Measurements from ENCODE around the gene PYROXD2.
"Not testable (repeated sequence)": the region's sequence is repeated elsewhere in the genome, so short reads cannot be mapped to it uniquely, and the experiment has no call there.

PYROXD2 gene

GRCh38 chr10:98389398-98389797 is 25.6 kb downstream of the PYROXD2 start:
- no peak for DNase-seq

DNA sequence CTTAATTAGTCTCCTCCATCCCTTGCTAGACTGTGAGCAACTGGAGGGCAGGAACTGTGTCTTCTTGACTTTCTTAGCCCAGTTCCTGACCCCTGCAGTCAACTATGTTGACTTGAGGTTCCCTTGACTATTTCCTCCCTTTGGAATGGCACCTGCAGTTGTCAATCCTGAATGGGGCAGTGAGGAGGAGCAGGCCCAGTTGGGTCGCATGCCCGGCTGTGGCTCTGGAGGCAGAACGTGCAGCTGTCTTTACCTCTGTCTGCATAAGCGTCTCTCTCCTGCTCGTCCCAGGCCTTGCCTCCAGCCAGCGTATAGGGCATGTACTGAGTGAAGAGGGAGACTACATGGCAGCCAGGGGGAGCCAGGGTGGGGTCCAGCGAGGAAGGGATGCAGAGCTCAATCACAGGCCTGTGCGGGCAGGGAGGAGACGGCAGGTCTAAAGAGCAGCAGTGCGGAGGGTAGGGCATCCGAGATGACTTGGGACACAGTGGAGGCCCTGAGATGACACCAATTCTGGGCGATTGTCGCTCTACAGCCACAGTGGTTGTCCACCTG is 26.8 kb downstream of the PYROXD2 start:
- no peak for DNase-seq

DNA sequence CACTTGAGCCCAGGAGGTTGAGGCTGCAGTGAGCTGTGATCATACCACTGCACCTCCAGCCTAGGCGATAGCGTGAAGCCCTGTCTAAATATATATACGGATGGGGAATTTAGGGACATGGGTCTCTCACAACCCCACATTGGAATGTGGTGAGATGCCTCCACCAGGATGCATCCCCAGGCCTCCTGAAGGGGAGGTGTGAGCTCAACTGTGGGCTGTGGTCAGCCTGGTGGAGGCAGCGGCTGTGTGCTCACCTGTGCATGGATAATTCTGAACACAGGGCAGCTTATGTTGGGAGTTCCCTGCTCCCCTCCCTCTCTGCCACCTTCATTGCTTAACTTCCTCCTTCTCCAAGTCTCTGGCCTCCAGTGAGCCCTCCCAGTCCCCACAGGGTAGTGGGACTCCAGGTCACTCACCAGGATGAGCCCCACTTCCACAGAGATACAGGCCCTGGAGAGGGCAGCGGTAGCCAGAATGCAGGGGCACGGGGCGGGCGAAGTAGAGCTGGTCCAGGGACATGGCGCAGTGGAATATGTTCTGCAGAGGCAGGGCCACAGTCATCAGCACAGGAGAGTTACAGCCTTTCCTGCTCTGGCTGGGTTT is 30.4 kb downstream of the PYROXD2 start:
- DNase-seq: no peak

DNA sequence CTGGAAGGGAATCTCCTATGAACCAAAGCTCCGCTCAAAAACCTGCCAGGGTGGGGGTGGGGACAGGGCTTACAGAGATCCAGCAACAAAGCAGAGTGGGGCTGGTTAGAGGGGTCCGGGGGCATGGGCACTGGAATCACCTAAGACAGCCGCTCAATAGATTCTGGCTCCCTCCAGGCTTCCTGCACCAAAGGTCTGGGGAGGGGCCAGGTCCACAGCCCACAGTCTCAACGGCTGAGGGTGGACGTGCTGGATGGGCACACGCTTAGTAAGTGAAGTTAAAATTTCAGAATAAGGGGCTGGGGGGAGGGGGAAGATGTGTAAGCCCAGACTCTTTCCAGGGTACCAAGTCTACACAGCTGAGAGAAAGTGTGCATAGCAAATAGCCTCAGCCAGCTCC is 31.1 kb downstream of the PYROXD2 start:
- no peak for DNase-seq

DNA sequence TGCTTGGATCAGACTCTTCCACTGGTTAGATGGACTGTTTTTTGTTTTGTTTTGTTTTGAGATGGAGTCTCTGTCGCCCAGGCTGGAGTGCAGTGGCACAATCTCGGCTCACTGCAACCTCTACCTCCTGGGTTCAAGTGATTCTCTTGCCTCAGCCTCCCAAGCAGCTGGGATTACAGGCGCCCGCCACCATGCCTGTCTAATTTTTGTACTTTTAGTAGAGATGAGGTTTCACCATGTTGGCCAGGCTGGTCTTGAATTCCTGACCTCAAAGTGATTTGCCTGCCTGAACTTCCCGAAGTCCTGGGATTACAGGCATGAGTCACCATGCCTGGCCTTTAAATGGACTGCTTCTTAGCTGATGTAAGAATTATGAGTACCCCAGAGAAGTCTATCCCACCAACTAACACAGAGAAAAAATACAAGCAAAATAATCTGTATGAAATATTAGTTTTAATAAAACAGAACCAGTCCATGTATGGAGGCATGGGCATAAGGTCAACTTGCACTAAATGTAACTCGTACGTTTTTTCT is 31.8 kb downstream of the PYROXD2 start:
- not testable (repeated sequence) for DNase-seq

DNA sequence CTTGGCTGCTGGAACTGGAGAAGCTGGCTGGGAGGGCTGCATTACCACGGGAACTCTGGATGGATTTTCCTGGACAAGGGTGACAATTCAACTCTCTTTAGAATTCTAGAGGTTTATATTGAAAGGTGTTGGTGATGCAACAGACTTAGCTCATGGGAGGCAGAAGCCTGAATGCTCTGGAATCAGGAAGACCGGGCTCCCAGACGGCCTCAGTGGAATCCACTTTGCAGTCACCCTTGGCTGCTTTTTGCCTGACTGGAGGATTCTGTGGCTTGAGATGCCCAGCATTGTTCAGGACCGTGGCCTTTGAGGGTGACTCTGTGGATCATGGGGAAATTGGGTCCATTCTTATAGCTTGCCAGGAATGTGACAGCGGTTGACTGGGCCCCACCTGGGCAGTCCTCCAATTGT is 32.3 kb downstream of the PYROXD2 start:
- no peak for DNase-seq

- DNase-seq: no peak
These were observed 34.3 kb downstream of the PYROXD2 start for GRCh38 chr10:98380493-98381339.

DNA sequence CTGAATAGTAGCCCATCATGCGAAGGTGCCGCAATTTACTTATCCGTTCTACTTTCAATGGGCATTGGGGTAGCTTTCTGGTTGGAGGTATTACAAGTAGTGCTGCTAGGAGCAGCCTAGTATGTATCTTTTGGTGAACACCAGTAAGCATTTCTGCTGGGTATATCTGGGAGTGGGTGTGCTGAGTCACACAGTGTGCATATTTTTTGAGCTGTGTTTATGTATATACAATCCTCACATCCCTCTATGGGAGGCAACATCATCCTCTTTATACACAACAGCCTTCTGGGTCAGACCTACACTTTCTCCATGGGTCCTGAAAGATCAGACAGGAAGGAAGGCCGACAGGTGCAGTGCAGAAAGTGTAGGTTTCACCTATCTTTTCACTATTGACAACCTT is 36.3 kb downstream of the PYROXD2 start:
- DNase-seq: no peak

GRCh38 chr10:98377536-98377935 is 37.4 kb downstream of the PYROXD2 start:
- DNase-seq: no peak

GRCh38 chr10:98377001-98377400 is 38.0 kb downstream of the PYROXD2 start:
- no peak for DNase-seq

- DNase-seq: peak; percentile 8
These were observed 38.5 kb downstream of the PYROXD2 start for GRCh38 chr10:98376485-98376884.

DNA sequence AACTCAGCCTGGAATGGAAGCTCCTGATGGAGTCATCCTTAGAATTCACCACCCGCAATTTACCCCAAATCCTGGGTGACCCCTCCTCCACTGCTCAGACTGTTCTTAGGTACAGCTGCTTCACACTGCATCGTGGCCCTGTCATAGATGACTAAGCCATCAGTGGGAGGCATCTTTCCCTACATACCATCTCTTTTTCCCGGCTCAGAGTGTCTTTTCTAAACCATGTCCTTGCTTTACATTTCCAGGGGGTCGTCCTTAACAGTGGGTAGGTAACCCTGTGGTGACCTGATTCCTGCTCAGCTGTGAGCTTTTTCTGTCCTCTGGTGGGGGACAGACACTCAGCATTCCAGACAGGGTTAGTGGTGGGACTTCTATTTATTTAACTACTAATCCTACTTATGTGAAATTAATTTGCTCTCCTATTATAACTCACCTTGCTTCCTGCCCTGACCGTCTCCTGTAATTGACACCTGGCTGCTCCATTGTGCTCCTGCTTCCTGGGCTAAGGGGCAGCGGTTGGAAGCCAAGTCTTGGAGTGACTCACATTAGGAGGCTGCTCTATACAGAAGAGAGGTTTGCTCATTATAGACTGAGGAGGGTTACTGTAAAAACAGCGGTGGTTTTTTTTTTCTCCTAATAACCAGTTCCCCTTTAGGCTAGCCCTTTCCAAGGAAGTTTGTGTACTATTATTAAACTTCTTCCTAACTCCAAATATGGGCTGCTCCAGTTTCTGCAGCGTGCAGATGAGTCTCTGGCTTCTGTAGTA is 40.6 kb downstream of the PYROXD2 start:
- peak; percentile 16 for DNase-seq

GRCh38 chr10:98373260-98374040 is 41.5 kb downstream of the PYROXD2 start:
- DNase-seq: no peak

DNA sequence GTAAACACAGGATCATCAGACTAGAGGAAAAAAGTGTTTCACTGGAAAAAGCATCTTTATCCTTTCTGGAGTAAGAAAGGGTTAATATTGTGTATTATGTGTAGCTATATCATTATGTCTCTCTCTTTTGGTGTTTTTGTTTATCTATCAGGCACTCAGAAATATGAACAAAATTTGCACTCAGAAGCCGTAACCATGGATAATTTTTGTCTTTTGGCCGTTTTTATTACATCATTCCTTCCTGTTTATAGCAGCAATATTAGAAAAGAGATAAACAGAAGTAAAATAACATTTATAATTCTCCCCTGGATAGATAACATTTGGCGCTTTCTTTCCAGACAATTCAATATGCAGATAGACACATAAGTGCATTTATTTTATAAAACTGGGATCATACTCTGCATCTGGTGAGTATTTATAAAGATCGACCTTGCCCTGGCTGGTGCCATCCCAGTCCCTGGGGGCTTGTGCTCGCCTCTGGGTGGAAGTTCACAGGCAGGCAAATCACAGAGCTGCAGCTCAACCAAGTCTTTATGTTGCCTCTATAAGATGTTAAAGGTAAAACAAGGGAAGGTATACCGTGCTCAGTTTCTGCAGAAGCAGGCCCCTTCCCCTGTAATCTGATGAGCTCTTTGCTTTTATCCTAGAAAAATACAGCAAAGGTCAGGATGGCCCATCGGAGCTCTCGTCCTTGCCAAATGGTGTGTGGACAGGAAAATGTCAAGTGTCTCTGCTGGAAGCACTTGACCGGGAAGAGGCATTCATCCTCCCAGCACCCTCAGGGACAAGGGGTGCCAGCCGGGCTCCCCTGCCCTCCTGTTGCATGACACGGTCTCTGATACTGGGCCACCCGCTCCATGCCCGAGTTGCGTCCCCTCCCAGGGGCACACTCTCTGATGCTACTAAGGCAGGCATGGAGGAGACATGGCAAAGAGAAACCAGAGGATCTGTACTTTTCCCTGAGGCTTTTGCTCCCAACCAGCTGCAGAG is 43.9 kb downstream of the PYROXD2 start:
- DNase-seq: no peak

DNA sequence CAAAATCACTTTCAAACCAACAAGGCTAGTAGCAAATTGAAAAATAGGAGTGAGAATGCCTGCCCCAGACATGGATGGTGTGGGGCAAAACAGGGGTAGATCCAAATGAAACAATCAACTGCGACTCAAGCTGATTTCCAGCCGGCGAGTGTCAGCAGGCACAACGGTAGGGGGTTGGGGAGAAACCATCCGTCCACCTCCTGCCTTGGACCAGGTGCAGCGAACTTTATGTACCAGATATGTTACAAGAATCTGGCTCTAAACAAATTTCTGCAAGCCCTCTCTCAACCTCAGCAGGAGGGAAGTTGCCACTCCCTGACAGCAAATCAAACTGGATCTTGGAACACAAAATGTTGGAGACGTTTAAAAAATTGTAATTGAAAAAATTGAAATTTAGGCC is 45.2 kb downstream of the PYROXD2 start:
- DNase-seq: no peak

GRCh38 chr10:98368644-98369043 is 46.3 kb downstream of the PYROXD2 start:
- no peak for DNase-seq

- no peak for DNase-seq
These were observed 47.2 kb downstream of the PYROXD2 start for GRCh38 chr10:98367604-98368451.

GRCh38 chr10:98366062-98366530 is 48.9 kb downstream of the PYROXD2 start:
- DNase-seq: no peak

GRCh38 chr10:98365406-98366061 is 49.4 kb downstream of the PYROXD2 start:
- no peak for DNase-seq

Measured in NCI-H1105 treated with DMSO at 0.1 percent for 48 hours (cell line).